Panc1 (cell line): ENCODE results near the gene KIAA1671. TPM values are rescaled to one million over a fixed set of nuclear protein-coding genes. Genes with fewer than 3 reads are reported as not detected.

Experiments used
- ATAC-seq: fragments of 200-7000 bp; cut with Tn5 transposase; 2 replicates; pipeline ENCODE4 v1.9.1; 2020; ENCODE audit warnings: mild to moderate bottlenecking, moderate library complexity
- BruUV-seq: library from RNA; stranded (reverse); fragments of 400-500 nt; replicated peaks from 2 replicates; lab custom pipeline; 2021; lab: Mats Ljungman, UMichigan
- CTCF ChIA-PET: fragments of 300-600 bp; sonication (Branson Sonifier 250); formaldehyde crosslinking; loops from one replicate; lab custom pipeline; 2022; ENCODE audit warnings: antibody characterized with exemption; lab: Charles Lee
- POLR2A ChIA-PET: fragments of 300-600 bp; sonication (Branson Sonifier 250); formaldehyde crosslinking; loops from one replicate; lab custom pipeline; 2022; ENCODE audit warnings: antibody characterized with exemption; lab: Charles Lee
- DNase-seq: peaks from one replicate; pipeline ENCODE4 v3.0.0-alpha.2; 2010; ENCODE audit warnings: low read depth, low spot score
- H3K27ac ChIP-seq: 2 replicates; pipeline ENCODE4 v1.5.1; 2011; ENCODE audit warnings: mild to moderate bottlenecking, low read length, inconsistent platforms
- H3K27me3 ChIP-seq: fragments of 200-500 bp; sonication (Bioruptor generic); 2 replicates; pipeline ENCODE4 v1.6.0; 2014; ENCODE audit warnings: low read length, inconsistent platforms; ENCODE audit not compliant: control insufficient read depth, insufficient read depth
- H3K36me3 ChIP-seq: fragments of 200-500 bp; sonication (Bioruptor generic); 2 replicates; pipeline ENCODE4 v1.5.1; 2014; ENCODE audit warnings: inconsistent platforms, mild to moderate bottlenecking, low read length, moderate library complexity; ENCODE audit not compliant: control insufficient read depth, insufficient read depth
- H3K4me1 ChIP-seq: 2 replicates; pipeline ENCODE4 v1.5.1; 2011; ENCODE audit warnings: inconsistent platforms, mild to moderate bottlenecking, low read length, moderate library complexity; ENCODE audit not compliant: control insufficient read depth, insufficient read depth
- H3K4me3 ChIP-seq, 2 experiments: 2 replicates each; pipeline ENCODE4 v1.5.1; 2011 to 2012; ENCODE audit warnings: low read depth in 2 of 2, low read length in 2 of 2, mild to moderate bottlenecking in 2 of 2, inconsistent platforms in 1 of 2, moderate library complexity in 1 of 2
- H3K9me3 ChIP-seq: fragments of 200-500 bp; sonication (Bioruptor generic); 2 replicates; pipeline ENCODE4 v1.5.1; 2014; ENCODE audit warnings: low read depth, mild to moderate bottlenecking, inconsistent platforms, low read length, moderate library complexity; ENCODE audit not compliant: control insufficient read depth, insufficient read depth
- POLR2AphosphoS5 ChIP-seq: IDR thresholded peaks from 2 replicates; pipeline ENCODE4 v1.6.1; 2012; ENCODE audit warnings: mild to moderate bottlenecking, low read depth, low read length, moderate library complexity
- SIN3A ChIP-seq: IDR thresholded peaks from 2 replicates; pipeline ENCODE4 v1.6.1; 2012; ENCODE audit warnings: low read depth, mild to moderate bottlenecking, low read length, moderate library complexity, borderline replicate concordance; ENCODE audit not compliant: insufficient read depth
- TCF7L2 ChIP-seq: IDR thresholded peaks from 2 replicates; pipeline ENCODE4 v1.6.1; 2011; ENCODE audit warnings: mild to moderate bottlenecking, low read depth, low read length, inconsistent platforms
- in situ Hi-C: cut with HindIII; loops from 2 replicates; pipeline ENCODE4 v1.10.0; 2016; ENCODE audit warnings: low sequenced_read_pairs, low pct_unique_long_range_greater_than_20kb
- intact Hi-C: fragments of 100-400 bp; cut with micrococcal nuclease; formaldehyde crosslinking; loops from one replicate; pipeline ENCODE4 v1.10.0; 2022; ENCODE audit not compliant: unreplicated experiment
- total RNA-seq: library from RNA; stranded (reverse); gene quantifications from one replicate; pipeline ENCODE4 v1.2.1, GENCODE V29; 2021; ENCODE audit not compliant: unreplicated experiment
- TF ChIP-seq, protein P1 (sequence below): fragments of 450-650 bp; IDR thresholded peaks from 2 replicates; pipeline ENCODE4 v1.5.1; 2017; ENCODE audit warnings: mild to moderate bottlenecking
- TF ChIP-seq, protein P2 (sequence below), 2 experiments: IDR thresholded peaks; 2 replicates each; pipeline ENCODE4 v1.6.1; 2011 to 2012; ENCODE audit warnings: low read depth in 2 of 2, control low read depth in 1 of 2, low read length in 1 of 2, mild to moderate bottlenecking in 1 of 2, moderate library complexity in 1 of 2; ENCODE audit not compliant: insufficient read depth in 1 of 2

The KIAA1671 gene
- total RNA-seq, 1 experiment from 2014 or later: 48.1 TPM

DNA sequence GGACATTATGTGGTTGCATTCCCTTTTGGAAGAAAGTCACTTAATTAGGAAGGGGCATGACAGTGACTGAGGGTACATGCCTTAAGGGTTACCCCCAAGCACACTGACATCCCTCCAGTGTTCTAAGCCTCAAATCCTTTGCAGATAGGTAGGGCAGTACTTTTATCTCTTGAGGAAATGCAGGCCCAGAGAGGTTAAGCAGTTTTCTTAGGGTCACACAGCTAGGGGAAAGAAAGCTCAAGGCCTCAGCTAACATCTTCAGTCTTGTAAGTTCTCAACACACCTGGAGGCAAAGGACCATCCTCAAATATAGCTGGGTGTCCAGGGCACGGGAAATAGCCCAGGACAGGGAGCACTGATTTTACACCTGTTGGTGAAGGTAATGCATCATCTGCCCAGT is 31.6 kb downstream of the KIAA1671 start:
- CTCF ChIA-PET: no interaction called here

DNA sequence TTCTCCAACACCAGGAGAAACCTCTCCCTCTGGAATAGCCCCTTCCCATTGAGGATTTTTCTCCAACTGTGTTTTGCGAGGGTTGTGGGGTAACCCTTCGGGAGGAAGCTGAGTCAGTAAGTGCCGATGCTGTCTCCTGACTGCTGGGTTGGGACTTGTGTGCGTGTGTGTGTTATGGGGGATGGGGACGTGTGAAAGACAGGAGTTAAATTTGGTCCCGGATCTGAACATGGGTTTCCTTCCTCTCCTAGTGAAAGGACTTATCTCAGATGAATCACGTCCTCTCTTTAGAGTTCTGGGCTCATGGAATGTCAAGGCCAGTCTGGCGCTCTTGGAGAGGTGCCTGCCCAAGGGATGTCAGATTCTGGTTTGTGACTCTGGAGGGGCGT is 33.3 kb downstream of the KIAA1671 start:
- BruUV-seq: no TSS peak
- intact Hi-C loops (no loop called here), in situ Hi-C loops (no loop called here)
- no peaks in the 10 kb centered on the region for H3K27me3 ChIP-seq
- ChIA-PET CTCF (interaction anchor here (0.6 kb wide), 1 partner anchor 70 kb away, joined by 3 read pairs; no protein-coding TSS in a partner anchor), POLR2A (no interaction called here)
- DNase-seq: no peak
- H3K36me3 ChIP-seq: no peaks in the 10 kb centered on the region
- TF ChIP-seq SIN3A (no peak), TCF7L2 (no peak), POLR2AphosphoS5 (no peak)
- TF ChIP-seq, protein P1, sequence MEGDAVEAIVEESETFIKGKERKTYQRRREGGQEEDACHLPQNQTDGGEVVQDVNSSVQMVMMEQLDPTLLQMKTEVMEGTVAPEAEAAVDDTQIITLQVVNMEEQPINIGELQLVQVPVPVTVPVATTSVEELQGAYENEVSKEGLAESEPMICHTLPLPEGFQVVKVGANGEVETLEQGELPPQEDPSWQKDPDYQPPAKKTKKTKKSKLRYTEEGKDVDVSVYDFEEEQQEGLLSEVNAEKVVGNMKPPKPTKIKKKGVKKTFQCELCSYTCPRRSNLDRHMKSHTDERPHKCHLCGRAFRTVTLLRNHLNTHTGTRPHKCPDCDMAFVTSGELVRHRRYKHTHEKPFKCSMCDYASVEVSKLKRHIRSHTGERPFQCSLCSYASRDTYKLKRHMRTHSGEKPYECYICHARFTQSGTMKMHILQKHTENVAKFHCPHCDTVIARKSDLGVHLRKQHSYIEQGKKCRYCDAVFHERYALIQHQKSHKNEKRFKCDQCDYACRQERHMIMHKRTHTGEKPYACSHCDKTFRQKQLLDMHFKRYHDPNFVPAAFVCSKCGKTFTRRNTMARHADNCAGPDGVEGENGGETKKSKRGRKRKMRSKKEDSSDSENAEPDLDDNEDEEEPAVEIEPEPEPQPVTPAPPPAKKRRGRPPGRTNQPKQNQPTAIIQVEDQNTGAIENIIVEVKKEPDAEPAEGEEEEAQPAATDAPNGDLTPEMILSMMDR: no peak
- TF ChIP-seq, protein P2, sequence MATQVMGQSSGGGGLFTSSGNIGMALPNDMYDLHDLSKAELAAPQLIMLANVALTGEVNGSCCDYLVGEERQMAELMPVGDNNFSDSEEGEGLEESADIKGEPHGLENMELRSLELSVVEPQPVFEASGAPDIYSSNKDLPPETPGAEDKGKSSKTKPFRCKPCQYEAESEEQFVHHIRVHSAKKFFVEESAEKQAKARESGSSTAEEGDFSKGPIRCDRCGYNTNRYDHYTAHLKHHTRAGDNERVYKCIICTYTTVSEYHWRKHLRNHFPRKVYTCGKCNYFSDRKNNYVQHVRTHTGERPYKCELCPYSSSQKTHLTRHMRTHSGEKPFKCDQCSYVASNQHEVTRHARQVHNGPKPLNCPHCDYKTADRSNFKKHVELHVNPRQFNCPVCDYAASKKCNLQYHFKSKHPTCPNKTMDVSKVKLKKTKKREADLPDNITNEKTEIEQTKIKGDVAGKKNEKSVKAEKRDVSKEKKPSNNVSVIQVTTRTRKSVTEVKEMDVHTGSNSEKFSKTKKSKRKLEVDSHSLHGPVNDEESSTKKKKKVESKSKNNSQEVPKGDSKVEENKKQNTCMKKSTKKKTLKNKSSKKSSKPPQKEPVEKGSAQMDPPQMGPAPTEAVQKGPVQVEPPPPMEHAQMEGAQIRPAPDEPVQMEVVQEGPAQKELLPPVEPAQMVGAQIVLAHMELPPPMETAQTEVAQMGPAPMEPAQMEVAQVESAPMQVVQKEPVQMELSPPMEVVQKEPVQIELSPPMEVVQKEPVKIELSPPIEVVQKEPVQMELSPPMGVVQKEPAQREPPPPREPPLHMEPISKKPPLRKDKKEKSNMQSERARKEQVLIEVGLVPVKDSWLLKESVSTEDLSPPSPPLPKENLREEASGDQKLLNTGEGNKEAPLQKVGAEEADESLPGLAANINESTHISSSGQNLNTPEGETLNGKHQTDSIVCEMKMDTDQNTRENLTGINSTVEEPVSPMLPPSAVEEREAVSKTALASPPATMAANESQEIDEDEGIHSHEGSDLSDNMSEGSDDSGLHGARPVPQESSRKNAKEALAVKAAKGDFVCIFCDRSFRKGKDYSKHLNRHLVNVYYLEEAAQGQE (IDR thresholded peaks at IDR 0.05; ENCODE audit: insufficient read depth in 1 of 2, low read depth in 2 of 2, low read length in 1 of 2): no peak
- H3K4me3 ChIP-seq: no peak overlapping the region
- no peaks in the 10 kb centered on the region for H3K9me3 ChIP-seq
- no peak for ATAC-seq
- peak overlapping the region; percentile 56; the same call in 1 of the 2 replicates for H3K27ac ChIP-seq
- H3K4me1 ChIP-seq: peaks cover 26% of the 10 kb centered on the region

More for the DNA sequence above, 31.6 kb downstream of the KIAA1671 start:
- no peak for ATAC-seq
- H3K27me3 ChIP-seq: no peaks in the 10 kb centered on the region
- BruUV-seq: no TSS peak
- POLR2A ChIA-PET: no interaction called here
- H3K36me3 ChIP-seq: no peaks in the 10 kb centered on the region
- no peaks in the 10 kb centered on the region for H3K9me3 ChIP-seq
- TF ChIP-seq POLR2AphosphoS5 (no peak), TCF7L2 (no peak), SIN3A (no peak)
- TF ChIP-seq, protein P1: no peak
- TF ChIP-seq, protein P2 (IDR thresholded peaks at IDR 0.05; ENCODE audit: insufficient read depth in 1 of 2, low read depth in 2 of 2, low read length in 1 of 2): no peak
- no peak overlapping the region for H3K27ac ChIP-seq
- in situ Hi-C loops (no loop called here), intact Hi-C loops (no loop called here)
- H3K4me1 ChIP-seq: peaks cover 22% of the 10 kb centered on the region
- H3K4me3 ChIP-seq: no peak overlapping the region
- DNase-seq: no peak
